IPS DF 6.9 (cell line): Measurements from ENCODE around the gene HOXB3.

Experiments
- DNase-seq: peaks from one replicate; pipeline ENCODE4 v3.0.0-alpha.2; 2013; ENCODE audit warnings: low read depth, low spot score
- H3K27ac ChIP-seq: one replicate; pipeline ENCODE4 v1.5.1; 2013; ENCODE audit warnings: low read length, control low read depth
- H3K27me3 ChIP-seq: 2 replicates; pipeline ENCODE4 v1.6.1; 2013; ENCODE audit warnings: mild to moderate bottlenecking, low read length; ENCODE audit not compliant: control insufficient read depth, insufficient read depth
- H3K36me3 ChIP-seq: 2 replicates; pipeline ENCODE4 v1.6.1; 2013; ENCODE audit warnings: low read length; ENCODE audit not compliant: control insufficient read depth, insufficient read depth
- H3K4me1 ChIP-seq: 2 replicates; pipeline ENCODE4 v1.6.1; 2013; ENCODE audit warnings: low read length; ENCODE audit not compliant: control insufficient read depth, insufficient read depth
- H3K4me3 ChIP-seq: 2 replicates; pipeline ENCODE4 v1.5.1; 2013; ENCODE audit warnings: mild to moderate bottlenecking, low read length
- H3K9me3 ChIP-seq: 2 replicates; pipeline ENCODE4 v1.6.1; 2013; ENCODE audit warnings: low read length, inconsistent platforms; ENCODE audit not compliant: control insufficient read depth, insufficient read depth
- WGBS: extraction: QIAGEN DNeasy Blood & Tissue Kit; methylation state at CpG from one replicate; pipeline ENCODE4 v1.1.7; 2013; ENCODE audit warnings: mixed read lengths, missing lambda C conversion rate; ENCODE audit not compliant: insufficient read length, insufficient coverage; 5-methylcytosine and 5-hydroxymethylcytosine counted together

The HOXB3 gene

DNA sequence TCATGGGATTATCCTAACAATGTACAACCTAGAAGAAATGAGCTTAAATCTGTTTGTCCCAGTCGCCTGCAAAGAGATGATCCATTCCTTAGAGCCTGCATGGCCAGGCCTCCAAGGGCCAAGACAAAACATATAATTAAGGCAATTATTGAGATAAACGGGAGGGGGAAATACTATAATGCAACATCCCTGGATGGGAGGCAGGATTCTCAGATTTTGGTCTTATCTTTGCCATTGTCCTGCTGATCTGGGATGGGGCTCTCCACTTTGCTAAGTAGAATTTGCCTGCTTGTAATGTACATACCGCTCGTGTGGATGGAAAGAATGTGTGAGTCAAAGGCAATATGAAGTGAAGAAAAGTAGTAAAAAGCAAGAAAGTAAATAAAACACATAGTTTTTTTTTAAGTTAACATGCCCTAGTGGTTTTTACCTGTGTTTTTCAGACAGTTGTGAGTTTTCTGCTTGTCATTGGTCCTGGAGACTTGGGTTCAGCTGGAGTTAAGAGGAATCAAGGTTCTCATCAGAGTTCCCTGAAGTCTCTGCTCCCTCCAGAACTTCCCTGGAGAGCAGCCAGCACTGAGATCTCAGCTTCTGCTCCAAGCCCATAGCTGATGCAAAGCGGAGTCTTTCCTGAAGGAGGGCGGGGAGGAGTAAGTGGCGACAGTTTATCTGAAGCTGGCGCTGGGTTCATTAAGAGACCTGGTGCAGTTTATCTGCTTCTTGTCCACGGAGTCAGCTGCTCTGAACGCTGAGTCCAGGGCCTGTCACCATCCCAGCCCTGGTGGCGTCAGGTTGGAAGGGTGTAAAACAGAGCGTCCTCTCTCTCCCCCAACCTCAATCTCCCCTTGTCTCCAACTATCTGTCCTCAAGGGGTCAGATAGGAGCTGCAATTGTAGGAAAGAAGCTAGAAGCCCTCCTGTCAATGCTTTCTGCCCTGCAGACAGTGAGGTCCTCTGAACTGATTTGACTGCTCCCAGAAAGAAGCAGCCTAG is 89.3 kb downstream of the HOXB3 start:
- no CpG with 5 or more reads among the region's 12 CpGs for WGBS
- no peaks in the 10 kb centered on the region for H3K36me3 ChIP-seq
- no peak for DNase-seq
- H3K9me3 ChIP-seq = no peaks in the 10 kb centered on the region
- H3K4me1 ChIP-seq = no peaks in the 10 kb centered on the region
- peaks cover 2% of the 10 kb centered on the region; the same call in 1 of the 2 replicates for H3K27me3 ChIP-seq
- no peak overlapping the region for H3K4me3 ChIP-seq
- H3K27ac ChIP-seq = no peak overlapping the region

DNA sequence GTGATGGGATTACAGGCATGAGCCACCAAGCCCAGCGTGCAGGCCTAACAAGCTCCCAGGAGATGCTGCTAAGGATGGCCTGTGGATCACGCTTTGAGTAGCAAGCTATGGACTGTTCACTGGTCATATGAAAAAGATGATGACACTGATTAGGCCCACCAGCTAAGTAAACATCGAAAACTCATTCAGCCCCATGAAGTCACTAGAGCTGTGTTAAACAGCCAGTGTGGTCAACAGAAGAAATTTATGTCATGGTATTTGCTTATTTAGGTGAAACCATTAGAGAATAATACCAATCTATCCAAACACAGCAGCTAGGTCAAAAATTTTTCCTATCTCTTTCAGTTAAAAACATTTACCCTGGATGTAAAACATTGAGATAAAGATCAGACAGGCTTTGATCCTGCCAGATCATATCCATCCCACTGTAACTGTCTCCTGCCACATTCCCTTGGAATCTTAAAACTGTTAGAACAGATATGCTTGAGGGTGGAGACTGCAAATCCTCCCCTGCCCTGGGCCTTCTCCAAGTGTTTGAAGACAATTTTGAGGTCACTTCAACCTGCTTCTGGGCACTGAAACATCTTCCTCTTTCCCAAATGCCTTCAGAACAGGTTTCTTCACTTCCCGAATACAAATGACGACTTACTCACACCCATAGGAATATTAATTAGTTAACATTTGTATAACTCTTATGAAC is 90.2 kb downstream of the HOXB3 start:
- Histone ChIP-seq H3K4me3 (no peak overlapping the region), H3K27me3 (peaks cover 2% of the 10 kb centered on the region; the same call in 1 of the 2 replicates), H3K4me1 (no peaks in the 10 kb centered on the region), H3K9me3 (no peaks in the 10 kb centered on the region), H3K27ac (no peak overlapping the region), H3K36me3 (no peaks in the 10 kb centered on the region)
- no peak for DNase-seq
- no CpG with 5 or more reads among the region's 5 CpGs for whole genome bisulfite sequencing

DNA sequence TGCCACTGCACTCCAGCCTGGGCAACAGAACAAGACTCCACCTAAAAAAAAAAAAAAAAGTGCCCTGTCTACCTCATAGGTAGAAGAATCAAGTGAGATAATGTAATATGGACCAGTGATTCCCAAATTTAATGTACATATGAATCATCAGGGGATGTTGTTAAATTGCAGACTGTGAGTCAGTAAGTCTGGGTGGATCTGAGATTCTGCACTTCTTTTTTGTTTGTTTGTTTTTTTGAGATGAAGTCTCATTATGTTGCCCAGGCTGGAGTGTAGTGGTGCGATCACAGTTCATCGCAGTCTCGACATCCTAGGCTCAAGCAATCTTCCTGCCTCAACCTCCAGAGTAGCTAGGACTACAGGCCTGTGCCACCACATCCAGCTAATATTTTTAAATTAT is 90.8 kb downstream of the HOXB3 start:
- Histone ChIP-seq H3K9me3 (no peaks in the 10 kb centered on the region), H3K4me3 (no peak overlapping the region), H3K27me3 (peaks cover 2% of the 10 kb centered on the region; the same call in 1 of the 2 replicates), H3K4me1 (no peaks in the 10 kb centered on the region), H3K36me3 (no peaks in the 10 kb centered on the region), H3K27ac (no peak overlapping the region)
- DNase-seq = no peak
- no CpG with 5 or more reads among the region's 3 CpGs for WGBS
